Thyroid gland (tissue), 4 donors: Measurements from ENCODE around the gene TMEM239. TPM values are rescaled to one million over a fixed set of nuclear protein-coding genes. Genes with fewer than 3 reads are reported as not detected.

ENCODE experiments used
- DNase-seq, 2 donors: peaks; one replicate each; pipeline ENCODE4 v3.0.0-alpha.2; 2019
- H3K27ac ChIP-seq, 3 donors: fragments of 200-600 bp; sonication (generic); 1 replicate in 2 of 3; 2 replicates in 1 of 3; pipeline ENCODE4 v1.5.1; 2016 to 2019; ENCODE audit warnings: mild to moderate bottlenecking in 1 of 3, moderate library complexity in 1 of 3
- H3K27me3 ChIP-seq: fragments of 200-600 bp; sonication (generic); one replicate; pipeline ENCODE4 v1.5.1; 2019
- H3K36me3 ChIP-seq, 2 donors: fragments of 200-600 bp; sonication (generic); one replicate each; pipeline ENCODE4 v1.5.1; 2016 to 2019
- H3K4me1 ChIP-seq, 2 donors: fragments of 200-600 bp; sonication (generic); one replicate each; pipeline ENCODE4 v1.5.1; 2017 to 2019
- H3K4me3 ChIP-seq, 3 donors: fragments of 200-600 bp; sonication (generic); replicated peaks in 1 of 3; 1 replicate in 2 of 3; 2 replicates in 1 of 3; pipeline ENCODE4 v1.5.1; 2016; ENCODE audit warnings: mild to moderate bottlenecking in 1 of 3
- H3K9me3 ChIP-seq: fragments of 200-600 bp; sonication (generic); one replicate; pipeline ENCODE4 v1.5.1; 2017
- CTCF ChIP-seq, 6 experiments: fragments of 200-600 bp in 3 of 6; fragments of 450-650 bp in 3 of 6; sonication (generic) in 3 of 6; IDR thresholded peaks; one replicate each; pipeline ENCODE4 v1.5.1; 2016 to 2019; ENCODE audit warnings: antibody characterized with exemption in 6 of 6, mild to moderate bottlenecking in 2 of 6, inconsistent platforms in 1 of 6, moderate library complexity in 1 of 6
- POLR2A ChIP-seq, 2 donors: fragments of 450-650 bp; IDR thresholded peaks; one replicate each; pipeline ENCODE4 v1.6.1; 2017; ENCODE audit warnings: antibody characterized with exemption in 2 of 2, mild to moderate bottlenecking in 2 of 2, moderate library complexity in 1 of 2
- WGBS, 2 donors: methylation state at CpG; one replicate each; pipeline ENCODE4 v1.1.5; 2017; 5-methylcytosine and 5-hydroxymethylcytosine counted together
- intact Hi-C: fragments of 100-400 bp; cut with DNase I; formaldehyde crosslinking; loops from one replicate; pipeline ENCODE4 v1.15.1; 2023
- total RNA-seq, 4 donors: library from RNA; depleted of rRNA; stranded (reverse); fragments of >200 nt; gene quantifications; one replicate each; pipeline ENCODE4 v1.2.3, GENCODE V29; 2016

Gene TMEM239
- total RNA-seq, 4 donors from 2014 or later, result not detected

- Histone ChIP-seq H3K4me3 (no peak overlapping the region), H3K27ac (no peak overlapping the region), H3K36me3 (peaks cover 0 to 8% of the 10 kb centered on the region in 2 donors), H3K4me1 (no peaks in the 10 kb centered on the region), H3K27me3 (no peaks in the 10 kb centered on the region), H3K9me3 (no peaks in the 10 kb centered on the region)
- intact Hi-C loops, result no loop called here
- no peak for DNase-seq
- TF ChIP-seq POLR2A (IDR thresholded peaks at IDR 0.05) (no peak), CTCF (IDR thresholded peaks at IDR 0.05) (no peak)
- WGBS, 2 donors, result 94 to 96% methylated on average over 1 of the region's 1 CpG
Observed at GRCh38 chr20:2833761-2834160, 17.6 kb downstream of the TMEM239 start.

GRCh38 chr20:2834401-2835110, 18.4 kb downstream of the TMEM239 start:
- Histone ChIP-seq H3K9me3 (no peaks in the 10 kb centered on the region), H3K36me3 (peaks cover 0 to 8% of the 10 kb centered on the region in 2 donors), H3K4me3 (no peak overlapping the region), H3K27ac (no peak overlapping the region), H3K27me3 (no peaks in the 10 kb centered on the region), H3K4me1 (peaks cover 4 to 8% of the 10 kb centered on the region in 2 donors)
- intact Hi-C loops, result no loop called here
- no peak for TF ChIP-seq CTCF (IDR thresholded peaks at IDR 0.05)
- no peak for TF ChIP-seq POLR2A (IDR thresholded peaks at IDR 0.05)
- no peak for DNase-seq
- 95 to 96% methylated on average over 14 of the region's 14 CpGs for WGBS, 2 donors

- H3K36me3 ChIP-seq, result peaks cover 0 to 8% of the 10 kb centered on the region in 2 donors
- no peak overlapping the region for H3K4me3 ChIP-seq
- peaks cover 8 to 14% of the 10 kb centered on the region in 2 donors for H3K4me1 ChIP-seq
- intact Hi-C loops, result no loop called here
- H3K9me3 ChIP-seq, result no peaks in the 10 kb centered on the region
- no peaks in the 10 kb centered on the region for H3K27me3 ChIP-seq
- TF ChIP-seq POLR2A (IDR thresholded peaks at IDR 0.05), result no peak
- TF ChIP-seq CTCF (IDR thresholded peaks at IDR 0.05), result no peak
- DNase-seq, result no peak
- no peak overlapping the region for H3K27ac ChIP-seq
- WGBS, 2 donors, result 80 to 93% methylated on average over 2 to 3 of the region's 6 CpGs
Observed at GRCh38 chr20:2835331-2835796, 19.2 kb downstream of the TMEM239 start.

DNA sequence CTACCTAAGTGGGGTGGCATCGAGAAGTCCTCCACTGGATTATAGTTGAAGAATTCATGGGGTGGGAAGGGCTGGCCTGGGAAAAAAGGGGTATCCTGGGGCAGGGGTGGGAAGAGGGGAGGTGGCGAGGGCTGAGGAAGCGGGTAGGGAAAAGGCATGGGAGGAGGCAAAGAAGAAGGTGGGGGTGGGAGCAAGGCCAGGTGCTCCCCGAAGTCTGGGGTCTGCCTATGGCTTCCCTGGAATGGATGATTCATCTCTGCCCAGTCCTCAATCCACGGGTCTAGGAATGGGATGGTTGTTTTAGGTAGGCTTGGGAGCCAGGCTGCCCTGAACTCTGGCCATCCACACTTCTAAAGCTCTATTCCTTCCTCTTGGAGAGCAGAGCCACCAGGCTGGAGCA, 19.9 kb downstream of the TMEM239 start:
- H3K27me3 ChIP-seq, result no peaks in the 10 kb centered on the region
- no peak overlapping the region for H3K4me3 ChIP-seq
- H3K9me3 ChIP-seq, result no peaks in the 10 kb centered on the region
- no peak overlapping the region for H3K27ac ChIP-seq
- intact Hi-C loops, result no loop called here
- DNase-seq, result no peak
- peaks cover 8 to 14% of the 10 kb centered on the region in 2 donors for H3K4me1 ChIP-seq
- peaks cover 0 to 8% of the 10 kb centered on the region in 2 donors for H3K36me3 ChIP-seq
- 90 to 97% methylated on average over 5 of the region's 5 CpGs for WGBS, 2 donors
- TF ChIP-seq POLR2A (IDR thresholded peaks at IDR 0.05) (no peak), CTCF (IDR thresholded peaks at IDR 0.05) (no peak)

DNA sequence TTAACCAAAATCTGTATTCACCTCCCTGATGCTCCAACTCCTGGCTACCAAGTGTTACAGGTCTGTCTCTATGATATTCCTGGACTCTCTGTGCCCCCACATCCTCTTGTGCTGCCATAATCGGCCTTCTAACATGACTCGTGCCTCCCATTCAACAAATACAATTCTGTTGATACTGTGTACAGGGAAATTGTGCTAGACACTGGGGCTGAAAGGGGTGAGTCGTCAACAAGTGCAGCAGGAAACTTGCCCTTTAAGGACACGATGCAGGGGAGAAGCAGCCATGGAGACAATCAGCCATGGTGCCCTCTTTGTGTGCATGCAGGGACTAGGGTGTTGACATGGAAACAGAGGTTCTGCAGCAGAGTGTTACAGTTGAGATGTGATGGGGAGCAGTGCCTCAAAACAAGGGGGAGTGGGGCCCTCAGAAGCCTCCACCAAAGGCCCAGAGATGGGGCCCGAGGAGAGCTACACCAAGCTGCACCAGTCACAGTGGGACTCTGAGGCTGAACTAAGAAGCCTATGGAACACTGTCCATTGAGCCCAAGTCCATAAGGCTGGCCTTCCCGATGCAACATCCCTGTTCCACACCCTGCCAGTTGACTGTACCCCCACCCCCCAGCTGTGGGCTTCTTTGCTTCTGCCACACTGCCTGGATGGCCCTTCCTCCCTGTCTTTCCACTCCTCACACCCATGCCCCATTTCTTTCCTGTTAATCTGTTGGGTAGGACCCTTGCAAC, 21.2 kb downstream of the TMEM239 start:
- peaks cover 0 to 8% of the 10 kb centered on the region in 2 donors for H3K36me3 ChIP-seq
- WGBS, 2 donors, result 93 to 95% methylated on average over 6 of the region's 6 CpGs
- no peak for DNase-seq
- no peak overlapping the region for H3K27ac ChIP-seq
- no peak overlapping the region for H3K4me3 ChIP-seq
- TF ChIP-seq POLR2A (IDR thresholded peaks at IDR 0.05) (no peak), CTCF (IDR thresholded peaks at IDR 0.05) (no peak)
- no peaks in the 10 kb centered on the region for H3K27me3 ChIP-seq
- no peaks in the 10 kb centered on the region for H3K9me3 ChIP-seq
- H3K4me1 ChIP-seq, result peaks cover 17 to 25% of the 10 kb centered on the region in 2 donors
- intact Hi-C loops, result no loop called here
